Inferior parietal cortex (tissue), 1 donor: ENCODE results near the gene SPAG17.
"Not testable (repeated sequence)": the region's sequence is repeated elsewhere in the genome, so short reads cannot be mapped to it uniquely, and the experiment has no call there.

Source experiments
- DNase-seq: peaks from one replicate; pipeline ENCODE4 v3.0.0-alpha.2; 2016; ENCODE audit errors: extremely low spot score

The SPAG17 gene

DNA sequence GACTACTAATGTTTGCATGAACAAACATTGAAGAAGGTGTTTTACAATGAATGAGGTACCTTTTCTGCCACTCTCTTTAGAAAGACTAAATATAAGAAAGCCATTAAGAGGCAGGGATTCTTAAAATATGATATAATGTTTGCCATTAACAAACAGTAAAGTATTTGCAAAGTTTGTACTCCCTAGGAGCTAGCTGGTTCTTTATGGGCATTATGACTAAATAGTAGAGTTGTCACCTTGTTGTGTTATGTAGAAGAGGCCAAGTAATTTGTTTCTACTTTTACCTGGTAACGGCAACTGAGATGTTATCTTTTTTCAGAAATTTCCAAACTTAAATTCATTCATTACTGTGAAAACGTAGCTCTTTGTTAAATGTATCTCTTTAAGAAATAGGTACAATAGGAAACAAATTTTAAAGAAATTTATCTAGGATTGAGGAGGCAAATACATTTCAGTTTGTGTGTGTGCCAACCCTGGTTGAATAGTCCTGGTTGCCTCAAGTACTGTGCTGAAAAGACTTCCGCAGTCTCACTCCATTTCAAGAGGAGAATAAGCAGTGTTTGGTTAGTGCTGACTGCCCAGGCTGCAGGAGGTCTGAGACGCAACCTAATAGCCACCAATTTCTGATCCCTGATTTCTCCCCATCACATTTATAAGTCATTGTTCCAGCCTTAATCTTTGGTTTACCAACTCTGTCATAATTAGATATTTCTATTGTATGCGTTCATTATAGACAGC is 203.4 kb downstream of the SPAG17 start:
- DNase-seq, result no peak

- no peak for DNase-seq
Measured at GRCh38 chr1:117976381-117976780, 208.6 kb downstream of the SPAG17 start.

DNA sequence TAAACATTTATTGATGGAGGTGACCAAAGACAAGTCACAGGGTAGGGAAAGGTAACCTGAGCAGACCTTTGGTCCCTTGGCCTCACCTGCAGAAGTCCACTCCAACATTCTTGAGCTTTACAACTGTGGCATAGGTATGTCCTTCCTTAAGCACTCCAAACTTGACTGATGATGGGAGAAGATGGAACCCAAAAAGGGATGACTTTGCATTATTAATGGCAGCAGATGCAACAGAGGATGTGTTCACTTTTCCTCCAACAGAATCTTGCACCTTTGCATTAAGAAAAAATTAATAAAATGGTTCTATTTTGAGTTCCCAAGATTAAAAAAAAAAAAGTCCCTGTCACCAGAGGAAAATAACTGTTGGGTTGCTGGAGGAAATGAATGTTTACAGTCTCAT is 213.3 kb downstream of the SPAG17 start:
- no peak for DNase-seq

DNA sequence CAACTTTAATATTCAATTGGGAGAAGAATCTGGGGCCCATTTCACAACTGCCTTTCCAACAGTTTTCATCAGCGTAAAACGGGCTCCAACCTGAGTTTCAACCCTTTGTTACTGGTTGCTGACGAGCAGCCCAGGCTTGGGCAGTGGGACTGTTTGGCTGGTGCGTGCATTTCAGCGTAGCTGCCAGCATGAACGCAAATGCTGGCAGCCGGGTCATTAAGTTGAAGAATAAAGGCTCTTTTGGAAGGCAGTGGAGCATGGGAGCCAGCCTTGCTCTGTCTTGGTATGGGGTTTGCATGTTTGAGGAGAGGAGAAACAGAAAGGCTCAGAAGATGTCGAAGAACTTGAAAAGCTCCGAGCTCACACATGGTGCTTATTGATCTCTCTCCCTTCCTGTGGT is 214.8 kb downstream of the SPAG17 start:
- DNase-seq, result no peak

DNA sequence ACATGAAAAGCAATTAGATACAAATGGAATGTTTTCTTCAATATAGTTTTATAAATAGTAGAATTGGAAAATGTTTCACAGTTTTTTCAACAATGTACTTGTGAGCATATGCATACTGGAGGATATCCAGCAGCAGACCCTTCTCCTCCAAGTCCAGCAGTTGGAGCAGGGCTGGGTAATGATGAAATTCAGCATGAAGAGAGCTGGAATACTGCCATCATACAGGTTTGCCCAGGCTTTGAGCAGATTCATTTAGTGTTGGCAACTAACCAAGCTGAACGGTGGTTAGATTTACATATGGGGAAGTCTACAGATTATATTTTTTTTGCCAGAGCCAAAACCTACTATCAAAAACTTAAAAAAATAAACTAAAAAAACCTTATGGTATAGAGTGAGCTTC is 217.1 kb downstream of the SPAG17 start:
- peak; percentile 11 for DNase-seq

DNA sequence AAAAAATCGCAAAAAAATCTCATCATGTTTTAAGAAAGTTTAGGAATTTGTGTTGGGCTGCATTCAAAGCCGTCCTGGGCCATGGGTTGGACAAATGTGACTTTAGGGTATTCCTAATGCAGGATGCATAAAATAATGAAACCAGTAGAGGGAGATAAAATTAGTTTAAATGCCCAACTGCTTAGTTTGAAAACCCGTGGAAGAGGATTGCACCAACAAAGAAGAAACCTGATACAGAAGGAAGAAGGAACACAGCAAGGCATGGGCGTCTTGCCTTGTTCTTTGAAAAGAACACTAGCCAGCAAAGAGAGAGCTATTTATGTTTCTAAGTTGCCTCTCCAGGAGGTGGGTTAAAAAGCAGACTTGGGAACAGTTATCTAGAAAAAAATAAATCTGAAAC is 217.6 kb downstream of the SPAG17 start:
- peak; percentile 39 for DNase-seq

DNA sequence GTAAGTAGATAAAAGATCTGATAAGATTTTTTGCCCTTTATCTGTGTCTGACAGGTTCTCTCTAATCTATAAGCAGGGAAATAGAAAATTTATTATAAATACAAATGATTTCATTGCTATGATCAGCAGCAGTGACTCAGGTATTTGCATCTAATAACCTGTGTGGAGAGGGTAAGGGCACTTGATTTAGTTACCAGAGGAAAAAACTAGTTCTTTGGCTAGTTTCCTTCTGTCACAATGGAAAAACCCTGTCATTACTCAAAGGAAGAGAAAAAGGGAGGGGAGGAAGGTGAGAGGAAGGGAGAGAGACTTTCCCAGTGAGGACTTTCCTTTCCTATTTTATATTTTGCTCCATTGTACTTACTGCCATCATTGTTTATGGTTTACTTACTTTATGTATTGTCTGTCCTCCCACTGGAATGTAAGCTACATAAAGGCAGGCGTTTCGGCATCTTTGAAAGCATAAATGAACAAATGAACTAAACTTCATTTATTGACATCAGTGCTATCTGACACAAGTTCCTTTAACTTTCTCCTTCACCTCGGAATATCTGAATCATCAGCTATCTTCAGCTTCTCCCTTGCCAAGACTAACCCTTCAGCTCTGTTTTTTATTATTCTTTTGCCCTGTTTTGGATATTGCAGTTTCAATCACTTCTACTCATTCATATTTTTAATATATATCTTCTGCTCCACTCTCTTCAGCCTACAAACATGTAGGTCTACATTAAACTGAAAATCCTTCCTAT is 220.6 kb downstream of the SPAG17 start:
- DNase-seq, result no peak

- no peak for DNase-seq
Measured at GRCh38 chr1:117959364-117959763, 225.7 kb downstream of the SPAG17 start.

DNA sequence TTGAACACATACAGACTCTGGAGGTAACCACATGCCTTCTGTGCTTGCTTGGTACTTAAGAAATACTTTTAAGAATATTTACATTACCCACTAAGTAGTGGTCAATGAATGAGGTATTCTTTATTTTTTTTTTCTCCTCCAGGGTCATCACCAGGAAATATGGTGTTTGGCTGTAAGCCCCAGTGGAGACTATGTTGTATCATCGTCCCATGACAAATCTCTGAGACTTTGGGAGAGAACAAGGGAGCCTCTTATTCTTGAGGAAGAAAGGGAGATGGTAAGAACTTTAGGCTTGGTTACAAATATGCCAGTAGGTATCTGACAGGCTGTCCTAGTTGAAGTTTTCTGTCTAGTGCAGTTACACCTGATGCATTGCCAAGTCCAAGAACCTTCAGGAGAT is 232.6 kb downstream of the SPAG17 start:
- no peak for DNase-seq

DNA sequence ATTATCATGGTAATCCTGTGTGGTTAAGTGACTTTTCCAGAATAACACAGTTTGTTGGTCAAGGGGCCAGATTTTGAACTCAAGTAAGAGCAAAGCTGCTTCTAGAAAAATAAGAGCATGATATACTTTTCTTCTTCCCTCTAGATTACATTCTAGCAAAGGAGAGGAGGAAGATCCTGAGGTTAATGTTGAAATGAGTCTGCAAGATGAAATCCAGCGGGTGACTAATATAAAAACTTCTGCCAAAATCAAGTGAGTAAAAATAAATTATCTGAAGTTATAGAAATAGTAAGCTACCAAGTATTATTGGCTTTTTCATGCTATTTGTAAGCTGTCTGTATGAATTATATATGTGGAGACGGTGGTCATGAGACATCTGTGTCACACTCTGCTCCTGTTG is 242.7 kb downstream of the SPAG17 start:
- no peak for DNase-seq

- DNase-seq, result no peak
Measured at GRCh38 chr1:117933769-117934168, 251.3 kb downstream of the SPAG17 start.

GRCh38 chr1:117932576-117932975 is 252.5 kb downstream of the SPAG17 start:
- no peak for DNase-seq

DNA sequence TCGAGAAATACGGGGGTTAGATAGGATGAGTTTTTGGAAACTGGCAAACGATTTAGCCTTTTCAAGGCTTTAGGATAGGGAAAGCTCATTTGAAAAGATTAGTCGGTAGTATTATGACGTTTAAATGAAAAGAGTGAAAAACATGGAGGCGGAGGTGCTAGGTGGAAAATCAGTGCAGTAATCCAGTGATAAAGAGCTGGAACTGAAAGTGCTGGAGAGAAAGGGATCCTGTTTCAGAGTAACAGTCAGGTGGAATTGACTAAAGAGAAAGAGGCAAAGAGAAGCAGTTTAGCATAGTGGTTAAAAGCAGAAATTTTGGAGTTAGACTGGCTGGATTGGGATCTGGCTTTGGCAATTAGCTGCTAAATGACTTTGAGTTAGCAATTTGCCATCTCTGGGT is 254.5 kb downstream of the SPAG17 start:
- peak; percentile 4 for DNase-seq

GRCh38 chr1:117930173-117930447 is 254.9 kb downstream of the SPAG17 start:
- peak; percentile 4 for DNase-seq

DNA sequence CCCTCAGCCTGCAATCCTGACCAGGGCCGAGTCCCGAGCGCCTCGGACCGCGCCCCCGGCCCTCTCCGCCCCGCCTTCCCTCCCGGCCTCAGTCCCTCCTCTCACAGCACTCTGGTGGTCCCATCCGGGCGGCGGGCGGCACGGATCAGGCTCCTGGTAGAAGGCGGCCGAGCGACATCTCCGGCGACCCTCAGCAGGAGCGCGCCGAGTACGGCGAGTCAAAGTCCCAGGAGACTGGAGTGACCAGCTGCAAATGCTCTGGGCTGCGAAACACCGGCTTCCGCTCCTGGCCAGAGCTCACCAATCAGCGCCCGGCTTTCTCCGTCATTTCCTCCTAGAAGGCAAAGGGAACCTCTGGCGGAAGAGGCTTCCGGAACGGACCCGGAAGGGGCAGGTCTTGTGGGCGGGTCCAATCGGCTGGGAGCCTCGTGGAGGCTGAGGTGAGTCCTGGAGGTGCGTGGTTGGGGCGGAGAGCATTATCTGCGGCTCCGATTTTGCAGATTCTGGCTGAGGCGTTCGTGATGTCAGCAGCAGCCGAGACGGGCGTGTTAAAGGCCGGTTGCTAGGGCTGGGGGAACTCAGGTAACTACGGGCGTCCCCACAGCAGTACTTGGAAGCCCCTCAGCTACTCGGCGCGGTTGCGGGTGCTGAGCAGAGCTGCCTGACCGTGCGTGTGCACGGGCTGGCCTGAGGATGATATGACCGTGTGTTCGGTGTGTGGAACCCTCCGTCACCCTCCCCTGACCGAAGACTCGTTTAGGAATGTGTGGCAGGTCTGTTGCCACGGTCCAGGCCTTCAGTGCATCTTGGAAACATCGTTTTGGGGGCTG is 255.5 kb downstream of the SPAG17 start, which contains the start of the genes GDAP2 and WDR3:
Gene GDAP2, minus strand, starts transcription at position 279 of the 830 bp plus-strand sequence. CDS start 9,264 bp downstream, outside the sequence.
Gene WDR3, plus strand, starts transcription at position 397 of the 830 bp plus-strand sequence. CDS start 3,581 bp downstream, outside the sequence.
- DNase-seq, result peak; percentile 99

GRCh38 chr1:117928881-117929342 is 256.1 kb downstream of the SPAG17 start:
- peak; percentile 47 for DNase-seq

- no peak for DNase-seq
Measured at GRCh38 chr1:117925981-117926380, 259.0 kb downstream of the SPAG17 start.

GRCh38 chr1:117922717-117923116 is 262.3 kb downstream of the SPAG17 start:
- not testable (repeated sequence) for DNase-seq

DNA sequence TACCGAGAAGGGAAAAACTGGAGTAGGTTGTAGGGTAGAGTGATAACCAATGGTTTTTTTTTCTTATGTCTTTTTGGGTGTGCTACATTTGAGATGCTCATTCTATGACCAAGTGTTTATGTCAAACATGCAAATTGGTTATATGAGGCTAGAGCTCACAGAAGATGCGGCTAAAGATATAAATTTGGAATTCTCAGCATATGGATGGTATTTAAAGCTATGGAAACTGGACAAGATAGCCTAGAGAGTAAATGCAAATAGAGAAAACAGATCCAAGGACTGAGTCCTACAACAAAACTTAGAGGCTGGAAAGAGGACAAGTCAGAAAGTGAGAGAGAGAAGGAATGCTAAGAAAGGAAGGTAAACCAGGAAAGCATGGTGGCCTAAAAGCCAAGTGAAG is 263.0 kb downstream of the SPAG17 start:
- peak; percentile 17 for DNase-seq

GRCh38 chr1:117919376-117919775 is 265.7 kb downstream of the SPAG17 start:
- no peak for DNase-seq

DNA sequence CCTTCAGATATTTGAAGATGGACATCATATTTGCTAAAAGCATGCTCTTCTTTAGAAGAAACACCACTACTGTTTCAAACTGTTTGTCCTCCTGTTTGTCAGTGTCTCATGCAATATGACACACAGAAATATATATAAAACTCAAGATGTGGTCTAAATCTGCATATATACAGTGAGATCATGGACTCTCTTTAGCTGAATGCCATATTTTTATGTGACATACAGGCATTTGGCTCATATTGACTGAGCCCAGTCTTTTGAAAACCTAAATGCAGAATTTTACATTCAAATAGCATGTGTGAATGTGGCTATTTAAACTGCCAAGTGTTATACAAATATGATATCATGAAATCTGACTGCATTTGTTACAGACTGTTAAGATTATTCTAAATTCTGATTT is 274.0 kb downstream of the SPAG17 start:
- DNase-seq, result no peak

DNA sequence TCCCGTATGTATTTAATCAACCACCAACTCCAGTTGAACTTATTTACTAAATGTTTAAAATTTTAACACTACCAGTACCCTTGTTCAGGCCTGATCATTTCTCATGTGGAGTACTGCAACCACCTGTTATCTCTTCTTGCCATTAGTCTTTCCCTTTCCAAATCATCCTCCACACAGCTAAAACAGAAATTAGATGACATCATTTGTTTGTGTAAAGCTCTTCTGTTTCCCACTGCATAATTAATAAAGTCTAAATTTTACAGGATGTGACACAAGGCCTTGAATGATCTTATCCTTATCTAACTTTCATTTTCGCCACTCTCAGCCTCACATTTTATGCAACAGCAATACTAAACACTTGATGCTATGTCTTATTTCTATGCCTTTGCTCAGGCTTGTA is 280.0 kb downstream of the SPAG17 start:
- DNase-seq, result no peak
